Smooth muscle cell (in vitro differentiated cells): ENCODE results near the gene LRRC40. TPM values are rescaled to one million over a fixed set of nuclear protein-coding genes. Genes with fewer than 3 reads are reported as not detected.

Source experiments
- polyA plus RNA-seq: library from polyadenylated mRNA; unstranded; fragments of >200 nt; fragmentation: Nextera tagmentation; extraction: Ambion mirVana; gene quantifications from 2 replicates; pipeline ENCODE4 v1.2.1, GENCODE V29; 2016
- small RNA-seq: library from RNA; depleted of rRNA; stranded (forward); fragments of <200 nt; gene quantifications from one replicate; pipeline ENCODE3, GENCODE V24; 2014
- total RNA-seq: library from RNA; depleted of rRNA; stranded (reverse); fragments of >200 nt; gene quantifications from 2 replicates; pipeline ENCODE4 v1.2.3, GENCODE V29; 2014

The LRRC40 gene
- total and polyA plus RNA-seq, 2 experiments from 2014 or later = 11.8 to 32.9 TPM

Small RNA genes lying within 50 kb of the gene (small RNA-seq; reads per million reads assigned to genes)
- not detected for gene RN7SL242P

Other genes with a start within 250 kb of the LRRC40 start
- gene SRSF11, start 15.8 kb upstream of the LRRC40 start, total RNA-seq = 211 and 258 TPM in 2 replicates
- gene SRSF11, start 15.8 kb upstream of the LRRC40 start, polyA plus RNA-seq = 155 and 178 TPM in 2 replicates
- gene ANKRD13C, start 149.1 kb upstream of the LRRC40 start, total RNA-seq = 27.6 and 35.5 TPM in 2 replicates
- 13.9 and 18.3 TPM in 2 replicates for gene ANKRD13C, start 149.1 kb upstream of the LRRC40 start, polyA plus RNA-seq
- 6.5 and 12.8 TPM in 2 replicates for gene CTH, start 205.7 kb upstream of the LRRC40 start, total RNA-seq
- 11.9 and 13.1 TPM in 2 replicates for gene CTH, start 205.7 kb upstream of the LRRC40 start, polyA plus RNA-seq